A549 (cell line): ENCODE results near the gene PXDC1. TPM values are rescaled to one million over a fixed set of nuclear protein-coding genes. Genes with fewer than 3 reads are reported as not detected.

ENCODE experiments used
- ATAC-seq, 2 experiments: fragments of 200-7000 bp in 1 of 2; fragments of >200 bp in 1 of 2; cut with Nextera tagmentation in 1 of 2; cut with Tn5 transposase in 1 of 2; 3 replicates each; pipeline versions ENCODE4 v1.8.0 to v1.9.1; 2018 to 2020; ENCODE audit warnings: mild to moderate bottlenecking in 1 of 2, moderate library complexity in 1 of 2
- CTCF ChIA-PET: fragments of 300-600 bp; sonication (Branson Sonifier 250); formaldehyde crosslinking; extraction: SDS; loops from one replicate; lab custom pipeline; 2021; ENCODE audit warnings: antibody characterized with exemption, inconsistent platforms; lab: Yijun Ruan, JAX
- POLR2A ChIA-PET: fragments of 350-600 bp; formaldehyde crosslinking; extraction: SDS; loops from one replicate; lab custom pipeline; 2021; ENCODE audit warnings: antibody characterized with exemption, inconsistent platforms; lab: Yijun Ruan, JAX
- DNase-seq, 2 experiments: peaks; one replicate each; pipeline versions ENCODE4 v3.0.0 to v3.0.0-alpha.2; 2011 to 2016; ENCODE audit warnings: low read depth in 1 of 2, low spot score in 1 of 2
- FAIRE-seq: peaks from 2 replicates; lab custom pipeline; 2011; peaks lifted over from hg19 to GRCh38; lab: Jason Lieb, UNC
- H3K27ac ChIP-seq, 2 experiments: fragments of >200 bp; sonication (Bioruptor Twin); formaldehyde crosslinking; 3 replicates each; pipeline ENCODE4 v1.5.1; 2016 to 2017
- H3K4me1 ChIP-seq: fragments of >200 bp; sonication (Bioruptor Twin); formaldehyde crosslinking; 3 replicates; pipeline ENCODE4 v1.6.1; 2016
- H3K4me2 ChIP-seq: fragments of >200 bp; sonication (Bioruptor Twin); formaldehyde crosslinking; 3 replicates; pipeline ENCODE4 v1.6.1; 2016
- H3K4me3 ChIP-seq: fragments of >200 bp; sonication (Bioruptor Twin); formaldehyde crosslinking; 3 replicates; pipeline ENCODE4 v1.5.1; 2016
- H3K9me3 ChIP-seq: fragments of >200 bp; sonication (Bioruptor Twin); formaldehyde crosslinking; 3 replicates; pipeline ENCODE4 v1.6.1; 2016
- BHLHE40 ChIP-seq: IDR thresholded peaks from 2 replicates; pipeline ENCODE4 v1.6.1; 2012; ENCODE audit warnings: low read depth, low read length, inconsistent platforms
- CBX2 ChIP-seq: fragments of 200-600 bp; sonication (generic); IDR thresholded peaks from 2 replicates; pipeline ENCODE4 v1.6.1; 2016; ENCODE audit warnings: low read depth, mild to moderate bottlenecking, borderline replicate concordance
- CHD2 ChIP-seq: fragments of 150-350 bp; IDR thresholded peaks from 2 replicates; pipeline ENCODE4 v1.6.1; 2014; ENCODE audit warnings: low read length; ENCODE audit not compliant: partially characterized antibody
- CHD4 ChIP-seq: fragments of 200-600 bp; sonication (generic); IDR thresholded peaks from 2 replicates; pipeline ENCODE4 v1.6.1; 2016; ENCODE audit warnings: antibody characterized with exemption, mild to moderate bottlenecking, borderline replicate concordance
- EHF ChIP-seq: fragments of 250-450 bp; sonication (Bioruptor Pico); IDR thresholded peaks from 2 replicates; pipeline ENCODE4 v1.5.0; 2020; ENCODE audit warnings: mild to moderate bottlenecking
- EHMT2 ChIP-seq: fragments of 200-600 bp; sonication (generic); IDR thresholded peaks from 2 replicates; pipeline ENCODE4 v1.6.1; 2016; ENCODE audit warnings: antibody characterized with exemption, low read depth, mild to moderate bottlenecking, moderate library complexity
- ELK1 ChIP-seq: fragments of 150-350 bp; IDR thresholded peaks from 2 replicates; pipeline ENCODE4 v1.6.1; 2014; ENCODE audit warnings: low read depth, mild to moderate bottlenecking, low read length
- FOSL2 ChIP-seq, 2 experiments: fragments of 450-650 bp in 1 of 2; fragments of >200 bp in 1 of 2; sonication (Bioruptor Twin) in 1 of 2; formaldehyde crosslinking; IDR thresholded peaks; 2 replicates each; pipeline versions ENCODE4 v1.5.0 to v1.6.1; 2016 to 2020; ENCODE audit warnings: mild to moderate bottlenecking in 1 of 2, moderate library complexity in 1 of 2
- HDAC2 ChIP-seq: fragments of 200-600 bp; sonication (generic); IDR thresholded peaks from 2 replicates; pipeline ENCODE4 v1.6.1; 2016
- HES2 ChIP-seq: fragments of >200 bp; sonication (Bioruptor Twin); formaldehyde crosslinking; IDR thresholded peaks from 2 replicates; pipeline ENCODE4 v1.6.1; 2016
- HOXB13 ChIP-seq: fragments of 250-450 bp; sonication (Bioruptor Pico); IDR thresholded peaks from 2 replicates; pipeline ENCODE4 v1.5.0; 2020; ENCODE audit warnings: low read depth, mild to moderate bottlenecking, moderate library complexity
- HOXB5 ChIP-seq: fragments of 250-450 bp; sonication (Bioruptor Pico); IDR thresholded peaks from 2 replicates; pipeline ENCODE4 v1.5.0; 2020; ENCODE audit warnings: mild to moderate bottlenecking, moderate library complexity
- JUN ChIP-seq, 2 experiments: fragments of >200 bp; sonication (Bioruptor Twin); formaldehyde crosslinking; IDR thresholded peaks; 2 replicates in 1 of 2; 3 replicates in 1 of 2; pipeline ENCODE4 v1.6.1; 2016 to 2017
- JUNB ChIP-seq: fragments of >200 bp; sonication (Bioruptor Twin); formaldehyde crosslinking; IDR thresholded peaks from 2 replicates; pipeline ENCODE4 v1.6.1; 2016
- KDM1A ChIP-seq: fragments of 200-600 bp; sonication (generic); IDR thresholded peaks from 2 replicates; pipeline ENCODE4 v1.6.1; 2016; ENCODE audit warnings: low read depth, mild to moderate bottlenecking
- MAZ ChIP-seq: fragments of 150-350 bp; IDR thresholded peaks from 2 replicates; pipeline ENCODE4 v1.6.1; 2014; ENCODE audit warnings: antibody characterized with exemption, low read depth, low read length, borderline replicate concordance
- NFE2L2 ChIP-seq: fragments of 150-350 bp; conservative IDR thresholded peaks from 2 replicates; pipeline ENCODE4 v1.6.1; 2014; ENCODE audit warnings: low read length
- PHF8 ChIP-seq: fragments of 200-600 bp; sonication (generic); IDR thresholded peaks from 2 replicates; pipeline ENCODE4 v1.6.1; 2016; ENCODE audit warnings: low read depth, mild to moderate bottlenecking, antibody characterized with exemption, moderate library complexity, borderline replicate concordance
- POLR2A ChIP-seq: IDR thresholded peaks from 2 replicates; pipeline ENCODE4 v1.6.1; 2012; ENCODE audit warnings: mild to moderate bottlenecking, low read length
- RAD21 ChIP-seq, 2 experiments: fragments of >200 bp in 1 of 2; sonication (Bioruptor Twin) in 1 of 2; formaldehyde crosslinking in 1 of 2; IDR thresholded peaks in 1 of 2; conservative IDR thresholded peaks in 1 of 2; 2 replicates in 1 of 2; 3 replicates in 1 of 2; pipeline ENCODE4 v1.6.1; 2012 to 2018; ENCODE audit warnings: inconsistent platforms in 1 of 2
- RCOR1 ChIP-seq: fragments of 150-350 bp; IDR thresholded peaks from 2 replicates; pipeline ENCODE4 v1.6.1; 2014; ENCODE audit warnings: antibody characterized with exemption, low read length, low read depth
- SMC3 ChIP-seq: fragments of >200 bp; sonication (Bioruptor Twin); formaldehyde crosslinking; IDR thresholded peaks from 3 replicates; pipeline ENCODE4 v1.6.1; 2018; ENCODE audit warnings: inconsistent platforms
- TFCP2L1 ChIP-seq: fragments of 250-450 bp; sonication (Bioruptor Pico); IDR thresholded peaks from 2 replicates; pipeline ENCODE4 v1.5.0; 2021; ENCODE audit warnings: mild to moderate bottlenecking
- ZC3H11A ChIP-seq: fragments of 450-650 bp; IDR thresholded peaks from 2 replicates; pipeline ENCODE4 v1.6.1; 2014; ENCODE audit warnings: antibody characterized with exemption, mild to moderate bottlenecking
- WGBS: methylation state at CpG from one replicate; pipeline ENCODE4 v1.1.6; 2017; ENCODE audit errors: missing lambda C conversion rate; 5-methylcytosine and 5-hydroxymethylcytosine counted together
- polyA plus RNA-seq, 4 experiments: library from polyadenylated mRNA; depleted of rRNA in 3 of 4; stranded (reverse); fragments of >200 nt; fragmentation: RNase III in 1 of 4; extraction: RNeasy Plus Mini Kit Qiagen cat#74134 plus additional on column Dnase treatment in 1 of 4; gene quantifications; 2 replicates in 3 of 4; 3 replicates in 1 of 4; pipeline ENCODE4 v1.2.3, GENCODE V29; 2011 to 2017
- TF ChIP-seq, protein P1 (sequence below): IDR thresholded peaks from 2 replicates; pipeline ENCODE4 v1.6.1; 2012
- TF ChIP-seq, protein P2 (sequence below): fragments of 450-650 bp; IDR thresholded peaks from 2 replicates; pipeline ENCODE4 v1.6.1; 2014; ENCODE audit warnings: antibody characterized with exemption
- TF ChIP-seq, protein P3 (sequence below): fragments of 200-600 bp; sonication (generic); IDR thresholded peaks from 2 replicates; pipeline ENCODE4 v1.6.1; 2016; ENCODE audit warnings: antibody characterized with exemption, mild to moderate bottlenecking, moderate library complexity

PXDC1 gene
- polyA plus RNA-seq, 2 of the 4 experiments (the other 2 are of a cell fraction) = 2.5 to 6.6 TPM

DNA sequence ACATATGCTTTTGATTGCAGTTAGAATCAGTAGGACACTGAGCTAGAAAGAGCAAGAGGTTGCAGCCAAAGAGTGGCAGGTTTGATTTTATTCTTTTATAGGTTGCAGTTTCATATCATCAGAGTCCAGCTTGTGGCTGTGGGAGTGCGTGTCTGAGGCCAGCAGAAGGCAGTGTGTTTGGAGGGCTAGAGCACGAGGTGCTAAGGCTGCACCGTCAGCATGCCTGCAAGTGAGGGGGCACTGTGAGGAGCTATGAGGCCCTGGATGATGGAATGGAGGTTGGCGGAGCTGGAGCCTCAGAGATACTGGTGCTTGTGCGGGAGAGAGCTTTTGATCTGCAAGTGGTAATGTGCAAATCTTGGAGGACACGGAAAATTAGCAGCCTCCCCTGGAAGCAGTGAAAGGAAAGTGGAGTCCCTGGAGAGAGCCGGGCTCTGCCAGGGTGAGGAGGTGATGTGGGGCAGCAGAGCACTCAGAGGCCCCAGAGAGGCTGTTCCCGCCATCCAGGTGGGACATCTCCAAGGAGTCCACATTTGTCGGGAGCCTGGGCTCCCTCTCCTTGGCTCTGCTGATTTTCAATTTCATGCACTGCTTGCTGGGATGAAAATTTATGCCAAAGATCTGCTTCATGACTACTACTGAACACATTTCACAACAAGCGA, 43.6 kb downstream of the PXDC1 start:
- CTCF ChIA-PET = interaction anchor here (1.2 to 1.6 kb wide), 2 partner anchors 24 to 270 kb away, joined by 3 to 6 read pairs; no protein-coding TSS in a partner anchor
- TF ChIP-seq ELK1 (no peak), NFE2L2 (no peak), KDM1A (no peak), EHF (CRISPR knock-in tag) (no peak), RAD21 (conservative IDR thresholded peaks at IDR 0.05 in 1 of 2, IDR thresholded peaks at IDR 0.05 in 1 of 2) (no peak), RCOR1 (no peak), HOXB5 (CRISPR knock-in tag) (no peak), TFCP2L1 (CRISPR knock-in tag) (no peak), JUNB (no peak), CHD2 (no peak), HDAC2 (no peak), PHF8 (no peak), MAZ (no peak)
- TF ChIP-seq, protein P1, sequence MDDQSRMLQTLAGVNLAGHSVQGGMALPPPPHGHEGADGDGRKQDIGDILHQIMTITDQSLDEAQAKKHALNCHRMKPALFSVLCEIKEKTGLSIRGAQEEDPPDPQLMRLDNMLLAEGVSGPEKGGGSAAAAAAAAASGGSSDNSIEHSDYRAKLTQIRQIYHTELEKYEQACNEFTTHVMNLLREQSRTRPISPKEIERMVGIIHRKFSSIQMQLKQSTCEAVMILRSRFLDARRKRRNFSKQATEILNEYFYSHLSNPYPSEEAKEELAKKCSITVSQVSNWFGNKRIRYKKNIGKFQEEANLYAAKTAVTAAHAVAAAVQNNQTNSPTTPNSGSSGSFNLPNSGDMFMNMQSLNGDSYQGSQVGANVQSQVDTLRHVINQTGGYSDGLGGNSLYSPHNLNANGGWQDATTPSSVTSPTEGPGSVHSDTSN = no peak
- TF ChIP-seq, protein P2, sequence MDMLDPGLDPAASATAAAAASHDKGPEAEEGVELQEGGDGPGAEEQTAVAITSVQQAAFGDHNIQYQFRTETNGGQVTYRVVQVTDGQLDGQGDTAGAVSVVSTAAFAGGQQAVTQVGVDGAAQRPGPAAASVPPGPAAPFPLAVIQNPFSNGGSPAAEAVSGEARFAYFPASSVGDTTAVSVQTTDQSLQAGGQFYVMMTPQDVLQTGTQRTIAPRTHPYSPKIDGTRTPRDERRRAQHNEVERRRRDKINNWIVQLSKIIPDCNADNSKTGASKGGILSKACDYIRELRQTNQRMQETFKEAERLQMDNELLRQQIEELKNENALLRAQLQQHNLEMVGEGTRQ = no peak
- Histone ChIP-seq H3K4me3 (no peak overlapping the region), H3K27ac (no peak overlapping the region), H3K4me2 (no peak overlapping the region), H3K4me1 (peaks cover 3% of the 10 kb centered on the region; the same call in 1 of the 3 replicates), H3K9me3 (no peaks in the 10 kb centered on the region)
- FAIRE-seq (no peak), DNase-seq (no peak), ATAC-seq (no peak)
- POLR2A ChIA-PET = no interaction called here
- WGBS = 85% methylated on average over 10 of the region's 10 CpGs

DNA sequence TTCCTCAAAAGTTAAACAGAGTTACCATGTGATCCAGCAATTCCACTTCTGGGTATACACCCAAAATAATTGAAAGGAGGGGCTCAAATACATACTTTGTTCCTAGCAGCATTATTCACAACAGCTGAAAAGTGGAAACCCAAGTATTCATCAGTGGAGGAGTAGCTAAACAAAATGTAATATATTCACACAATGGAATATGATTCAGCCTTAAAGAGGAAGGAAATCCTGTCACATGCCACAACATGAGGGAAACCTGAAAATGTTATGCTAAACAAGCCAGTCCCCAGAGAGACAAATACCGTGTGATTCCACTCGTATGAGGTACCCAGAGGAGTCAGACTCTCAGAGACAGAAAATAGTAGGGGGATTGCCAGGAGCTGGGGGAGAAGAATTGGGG, 44.5 kb downstream of the PXDC1 start:
- CTCF ChIA-PET = interaction anchor here (1.2 to 1.6 kb wide), 2 partner anchors 25 to 271 kb away, joined by 3 to 6 read pairs; no protein-coding TSS in a partner anchor
- TF ChIP-seq BHLHE40 = no peak
- no peak for TF ChIP-seq FOSL2 (IDR thresholded peaks at IDR 0.05)
- TF ChIP-seq FOSL2 (CRISPR knock-in tag; IDR thresholded peaks at IDR 0.05) = no peak
- TF ChIP-seq ZC3H11A = no peak
- TF ChIP-seq CBX2 = no peak
- TF ChIP-seq, protein P1 = no peak
- TF ChIP-seq CHD4 = no peak
- TF ChIP-seq, protein P3, sequence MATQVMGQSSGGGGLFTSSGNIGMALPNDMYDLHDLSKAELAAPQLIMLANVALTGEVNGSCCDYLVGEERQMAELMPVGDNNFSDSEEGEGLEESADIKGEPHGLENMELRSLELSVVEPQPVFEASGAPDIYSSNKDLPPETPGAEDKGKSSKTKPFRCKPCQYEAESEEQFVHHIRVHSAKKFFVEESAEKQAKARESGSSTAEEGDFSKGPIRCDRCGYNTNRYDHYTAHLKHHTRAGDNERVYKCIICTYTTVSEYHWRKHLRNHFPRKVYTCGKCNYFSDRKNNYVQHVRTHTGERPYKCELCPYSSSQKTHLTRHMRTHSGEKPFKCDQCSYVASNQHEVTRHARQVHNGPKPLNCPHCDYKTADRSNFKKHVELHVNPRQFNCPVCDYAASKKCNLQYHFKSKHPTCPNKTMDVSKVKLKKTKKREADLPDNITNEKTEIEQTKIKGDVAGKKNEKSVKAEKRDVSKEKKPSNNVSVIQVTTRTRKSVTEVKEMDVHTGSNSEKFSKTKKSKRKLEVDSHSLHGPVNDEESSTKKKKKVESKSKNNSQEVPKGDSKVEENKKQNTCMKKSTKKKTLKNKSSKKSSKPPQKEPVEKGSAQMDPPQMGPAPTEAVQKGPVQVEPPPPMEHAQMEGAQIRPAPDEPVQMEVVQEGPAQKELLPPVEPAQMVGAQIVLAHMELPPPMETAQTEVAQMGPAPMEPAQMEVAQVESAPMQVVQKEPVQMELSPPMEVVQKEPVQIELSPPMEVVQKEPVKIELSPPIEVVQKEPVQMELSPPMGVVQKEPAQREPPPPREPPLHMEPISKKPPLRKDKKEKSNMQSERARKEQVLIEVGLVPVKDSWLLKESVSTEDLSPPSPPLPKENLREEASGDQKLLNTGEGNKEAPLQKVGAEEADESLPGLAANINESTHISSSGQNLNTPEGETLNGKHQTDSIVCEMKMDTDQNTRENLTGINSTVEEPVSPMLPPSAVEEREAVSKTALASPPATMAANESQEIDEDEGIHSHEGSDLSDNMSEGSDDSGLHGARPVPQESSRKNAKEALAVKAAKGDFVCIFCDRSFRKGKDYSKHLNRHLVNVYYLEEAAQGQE = no peak
- no peak for TF ChIP-seq HOXB13 (CRISPR knock-in tag)
- no peak for TF ChIP-seq EHMT2
- no peak for TF ChIP-seq POLR2A
- TF ChIP-seq NFE2L2 = no peak
- TF ChIP-seq SMC3 = no peak
- no peak for TF ChIP-seq HES2
- TF ChIP-seq JUN (IDR thresholded peaks at IDR 0.05) = no peak
- TF ChIP-seq, all 56 proteins: peak for 0
- H3K4me2 ChIP-seq = no peak overlapping the region
- ATAC-seq (no peak), FAIRE-seq (no peak), DNase-seq (no peak)
- POLR2A ChIA-PET = no interaction called here
- H3K4me3 ChIP-seq = no peak overlapping the region
- 63% methylated on average over 2 of the region's 2 CpGs for WGBS
- H3K4me1 ChIP-seq = no peaks in the 10 kb centered on the region
- no peak overlapping the region for H3K27ac ChIP-seq
- no peaks in the 10 kb centered on the region for H3K9me3 ChIP-seq
